Central memory CD4-positive, alpha-beta T cell (primary cell): ENCODE measurements around the gene MBD3L2.
"Not testable (repeated sequence)": the region's sequence is repeated elsewhere in the genome, so short reads cannot be mapped to it uniquely, and the experiment has no call there.

Experiments
- DNase-seq: peaks from one replicate; pipeline ENCODE4 v3.0.0; 2022
- total RNA-seq, 3 experiments: gene quantifications; one replicate each; lab custom pipeline; 2026; lab: John Stamatoyannopoulos, UW

MBD3L2 gene
- 0 reads per million in 3 experiments for total RNA-seq

DNA sequence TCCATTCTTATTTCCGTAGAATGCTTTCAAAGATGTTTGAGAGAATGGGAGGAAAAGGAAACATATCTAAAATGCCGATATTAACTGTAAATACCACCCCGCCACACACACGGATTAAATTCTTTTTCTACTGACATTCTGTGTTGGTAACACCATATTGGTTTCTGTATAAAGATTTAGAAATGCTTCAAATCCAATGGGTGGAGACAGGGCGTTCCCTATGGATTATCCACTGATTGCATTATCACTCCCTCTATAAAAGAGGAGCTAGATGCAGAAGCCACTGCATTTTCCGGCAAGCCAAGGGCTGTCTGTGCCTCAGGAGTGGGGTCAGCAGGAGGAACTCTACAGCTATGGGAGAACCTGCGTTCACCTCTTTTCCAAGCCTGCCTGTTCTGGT, at the start of gene MBD3L2:
TSS of gene MBD3L2 (plus strand) at position 301 of the 400 bp plus-strand sequence. CDS start at position 354, 53 bp downstream.
- not testable (repeated sequence) for DNase-seq

GRCh38 chr19:6999933-7000332, 49.2 kb upstream of the MBD3L2 start:
- DNase-seq, result no peak

DNA sequence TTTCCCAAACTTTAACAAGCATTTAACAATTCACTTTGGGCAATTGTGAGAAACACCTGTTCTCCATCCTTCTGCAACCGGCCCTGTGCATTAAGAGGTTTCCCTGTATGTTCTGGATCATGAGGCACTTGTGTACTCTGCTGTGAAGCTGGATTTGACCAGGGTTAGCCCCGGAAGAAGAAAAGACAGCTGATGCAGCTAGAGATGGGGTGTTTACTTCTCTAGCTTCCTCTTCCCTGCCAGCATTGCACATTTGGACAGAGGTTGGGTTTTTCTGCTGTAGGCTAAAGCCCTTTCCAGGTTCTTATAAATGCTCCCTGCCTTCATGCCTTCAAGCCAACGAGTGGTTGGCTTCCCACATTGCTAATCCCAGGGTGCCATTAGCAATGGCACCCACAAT, 48.8 kb upstream of the MBD3L2 start:
- DNase-seq, result no peak

GRCh38 chr19:7000816-7001215, 48.3 kb upstream of the MBD3L2 start:
- DNase-seq, result no peak

GRCh38 chr19:7004313-7004931, 44.7 kb upstream of the MBD3L2 start:
- DNase-seq, result peak; percentile 18

DNA sequence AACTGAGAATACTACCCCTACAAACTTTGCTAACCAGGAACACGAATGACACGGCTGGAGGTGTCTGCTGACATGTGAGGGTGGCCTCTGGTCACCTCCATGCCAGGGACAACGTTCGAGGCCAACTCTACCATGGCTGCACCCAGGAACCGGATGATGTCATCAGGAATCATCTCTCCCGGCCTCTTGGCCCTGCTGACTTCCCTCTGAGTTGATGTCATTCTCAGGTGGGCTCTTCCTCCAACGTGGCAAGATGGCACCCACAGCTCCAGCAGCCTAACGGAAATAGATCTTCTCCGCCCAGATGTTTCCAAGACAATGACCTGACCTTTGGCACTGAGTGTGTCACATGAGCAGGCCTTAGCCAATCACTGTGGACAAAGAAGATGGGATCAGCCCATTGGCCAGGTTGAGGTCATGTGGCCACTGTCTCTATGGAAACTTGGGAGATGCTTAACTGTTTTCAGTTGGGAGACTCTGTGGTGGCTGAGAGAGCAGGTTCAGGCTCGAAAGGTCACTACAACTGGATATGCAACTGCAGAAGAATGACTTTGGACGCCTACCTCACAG, 42.9 kb upstream of the MBD3L2 start:
- no peak for DNase-seq

GRCh38 chr19:7007859-7008258, 41.3 kb upstream of the MBD3L2 start:
- no peak for DNase-seq

DNA sequence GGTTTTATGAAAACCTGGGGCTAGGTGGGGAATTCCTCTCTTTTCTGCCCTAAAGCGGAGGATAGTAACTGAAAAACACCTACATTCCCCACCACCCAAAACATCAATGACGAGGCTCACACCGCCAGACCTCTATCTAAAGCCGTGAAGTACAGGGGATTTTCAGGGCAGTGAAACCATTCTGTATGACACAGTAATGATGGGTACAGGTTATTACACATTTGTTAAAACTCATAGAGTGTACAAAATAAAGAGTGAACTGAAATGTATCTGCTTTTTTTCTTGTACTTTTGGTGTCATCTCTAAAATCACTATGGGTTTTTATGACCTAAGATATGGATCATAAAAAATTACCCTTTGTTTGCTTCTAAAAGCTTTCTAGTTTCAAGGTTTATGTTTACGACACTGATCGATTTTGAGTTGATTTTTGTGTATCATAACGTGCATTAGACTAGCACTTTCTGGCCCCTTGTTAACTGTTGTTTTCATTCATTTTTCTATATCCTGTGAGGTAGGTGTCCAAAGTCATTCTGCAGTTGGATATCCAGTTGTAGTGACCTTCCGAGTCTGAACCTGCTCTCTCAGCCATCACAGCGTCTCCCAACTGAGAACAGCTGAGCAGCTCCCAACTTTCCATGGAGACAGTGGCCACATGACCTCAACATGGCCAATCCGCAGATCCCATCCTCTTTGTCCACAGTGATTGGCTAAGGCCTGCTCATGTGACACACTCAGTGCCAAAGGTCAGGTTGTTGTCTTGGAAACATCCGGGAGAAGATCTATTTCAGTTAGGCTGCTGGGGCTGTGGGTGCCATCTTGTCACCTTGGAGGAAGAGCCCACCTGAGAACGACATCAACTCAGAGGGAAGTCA, 38.2 kb upstream of the MBD3L2 start:
- DNase-seq, result no peak

DNA sequence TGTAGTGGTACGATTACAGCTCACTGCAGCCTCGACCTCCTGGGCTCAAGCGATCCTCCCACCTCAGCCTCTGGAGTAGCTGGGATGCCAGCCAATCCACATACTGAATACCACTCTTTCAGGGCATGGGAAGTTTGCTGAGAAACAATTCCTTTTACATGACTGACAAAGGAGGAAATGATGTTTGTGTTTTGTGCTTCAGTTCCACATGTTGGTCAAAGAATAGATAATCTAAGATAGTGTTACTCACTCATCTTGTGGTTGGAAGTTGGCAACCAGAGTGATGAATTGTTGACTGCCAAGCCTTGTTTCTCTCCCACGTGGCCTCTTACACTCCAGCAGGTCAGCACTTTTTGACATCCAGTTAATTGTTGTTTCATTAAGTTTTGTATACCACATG, 35.4 kb upstream of the MBD3L2 start:
- DNase-seq, result no peak

DNA sequence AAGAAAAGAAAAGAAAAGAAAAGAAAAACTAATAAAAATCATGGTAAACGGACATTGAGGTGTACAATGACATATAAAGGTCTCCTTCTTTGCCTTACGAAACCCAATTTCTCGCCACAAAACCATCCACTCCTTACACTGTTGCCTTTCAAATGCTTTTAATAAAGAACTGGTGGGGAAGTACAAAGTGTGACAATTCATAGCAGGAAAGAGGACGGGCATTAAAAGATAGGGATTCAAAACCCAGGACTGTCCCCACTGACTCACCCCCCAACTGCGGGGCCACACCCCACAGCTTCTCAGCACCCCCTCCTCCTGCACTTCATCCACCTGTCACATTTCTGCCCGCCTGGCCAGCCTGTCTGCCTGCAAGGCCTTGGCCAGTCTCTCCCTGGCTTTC, 30.3 kb upstream of the MBD3L2 start:
- no peak for DNase-seq

DNA sequence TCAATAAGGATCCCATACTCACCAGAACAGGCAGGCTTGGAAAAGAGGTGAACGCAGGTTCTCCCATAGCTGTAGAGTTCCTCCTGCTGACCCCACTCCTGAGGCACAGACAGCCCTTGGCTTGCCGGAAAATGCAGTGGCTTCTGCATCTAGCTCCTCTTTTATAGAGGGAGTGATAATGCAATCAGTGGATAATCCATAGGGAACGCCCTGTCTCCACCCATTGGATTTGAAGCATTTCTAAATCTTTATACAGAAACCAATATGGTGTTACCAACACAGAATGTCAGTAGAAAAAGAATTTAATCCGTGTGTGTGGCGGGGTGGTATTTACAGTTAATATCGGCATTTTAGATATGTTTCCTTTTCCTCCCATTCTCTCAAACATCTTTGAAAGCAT, 27.8 kb upstream of the MBD3L2 start, which contains the start of gene MBD3L2B:
TSS of gene MBD3L2B (minus strand) at position 101 of the 400 bp plus-strand sequence. CDS start at position 67, 34 bp downstream.
- not testable (repeated sequence) for DNase-seq

DNA sequence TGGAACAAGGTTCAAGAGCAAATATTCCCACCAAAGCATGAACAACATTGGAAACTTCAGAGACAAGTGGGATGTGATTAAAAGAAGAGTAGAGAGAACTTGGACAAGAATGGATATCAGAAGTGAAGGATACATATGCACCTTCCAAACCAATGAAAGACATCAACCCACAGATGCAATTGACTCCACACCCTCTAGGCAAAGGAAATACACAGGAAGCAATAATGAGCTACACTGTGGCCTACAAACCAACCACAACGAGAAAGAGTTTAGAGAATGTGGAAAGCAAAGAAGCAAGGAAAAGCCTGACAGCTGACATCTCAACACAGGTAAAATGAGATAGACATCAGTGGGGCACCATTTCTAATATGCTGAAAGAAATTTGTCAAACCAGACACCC, 20.3 kb upstream of the MBD3L2 start:
- not testable (repeated sequence) for DNase-seq

- DNase-seq, result not testable (repeated sequence)
These were observed 18.8 kb upstream of the MBD3L2 start, which contains the start of gene MBD3L5 for GRCh38 chr19:7030278-7030677. Gene MBD3L5 (plus strand): TSS chr19:7030578. CDS start chr19:7030612, 34 bp downstream.

DNA sequence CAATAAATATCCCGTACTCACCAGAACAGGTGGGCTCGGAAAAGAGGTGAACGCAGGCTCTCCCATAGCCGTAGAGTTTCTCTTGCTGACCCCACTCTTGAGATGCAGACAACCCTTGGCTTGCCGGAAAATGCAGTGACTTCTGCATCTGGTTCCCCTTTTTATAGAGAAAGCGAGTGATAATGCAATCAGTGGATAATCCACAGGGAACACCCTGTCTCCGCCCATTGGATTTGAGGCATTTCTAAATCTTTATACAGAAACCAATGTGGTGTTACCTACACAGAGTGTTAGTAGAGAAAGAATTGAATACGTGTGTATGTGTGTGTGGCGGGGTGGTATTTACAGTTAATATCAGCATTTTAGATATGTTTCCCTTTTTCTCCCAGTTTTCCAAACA, 9.0 kb upstream of the MBD3L2 start, which contains the start of gene MBD3L4:
TSS of gene MBD3L4 (minus strand) at position 101 of the 400 bp plus-strand sequence. CDS start at position 66, 35 bp downstream.
- not testable (repeated sequence) for DNase-seq

DNA sequence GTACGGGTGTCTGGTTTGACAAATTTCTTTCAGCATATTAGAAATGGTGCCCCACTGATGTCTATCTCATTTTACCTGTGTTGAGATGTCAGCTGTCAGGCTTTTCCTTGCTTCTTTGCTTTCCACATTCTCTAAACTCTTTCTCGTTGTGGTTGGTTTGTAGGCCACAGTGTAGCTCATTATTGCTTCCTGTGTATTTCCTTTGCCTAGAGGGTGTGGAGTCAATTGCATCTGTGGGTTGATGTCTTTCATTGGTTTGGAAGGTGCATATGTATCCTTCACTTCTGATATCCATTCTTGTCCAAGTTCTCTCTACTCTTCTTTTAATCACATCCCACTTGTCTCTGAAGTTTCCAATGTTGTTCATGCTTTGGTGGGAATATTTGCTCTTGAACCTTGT, 7.6 kb upstream of the MBD3L2 start:
- DNase-seq, result not testable (repeated sequence)

GRCh38 chr19:7051421-7051820, 2.3 kb downstream of the MBD3L2 start:
- DNase-seq, result not testable (repeated sequence)

DNA sequence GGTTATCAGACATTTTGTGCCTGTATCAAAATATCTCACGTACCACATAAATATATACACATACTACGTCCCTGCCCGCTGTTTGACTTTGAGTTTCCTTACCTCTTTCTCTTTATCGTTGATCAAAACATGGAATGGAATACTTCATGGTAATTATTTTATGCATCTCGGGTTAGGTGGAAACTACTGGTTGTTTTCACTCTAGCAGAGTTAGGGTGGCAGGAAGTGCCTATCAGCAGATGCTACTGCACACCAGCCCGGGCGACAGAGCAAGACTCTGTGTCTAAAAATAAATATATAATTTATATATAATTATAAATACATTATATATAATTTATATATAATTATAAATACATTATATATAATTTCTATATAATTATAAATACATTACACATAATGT, 3.8 kb downstream of the MBD3L2 start:
- not testable (repeated sequence) for DNase-seq

GRCh38 chr19:7054635-7055368, 5.7 kb downstream of the MBD3L2 start:
- DNase-seq, result not testable (repeated sequence)

- not testable (repeated sequence) for DNase-seq
These were observed 6.6 kb downstream of the MBD3L2 start for GRCh38 chr19:7055679-7056078.

GRCh38 chr19:7056371-7056770, 7.2 kb downstream of the MBD3L2 start:
- DNase-seq, result not testable (repeated sequence)

- not testable (repeated sequence) for DNase-seq
These were observed 9.5 kb downstream of the MBD3L2 start, which contains the start of gene MBD3L3 for GRCh38 chr19:7058576-7058975. Gene MBD3L3 (minus strand): TSS chr19:7058676. CDS start chr19:7058605, 71 bp downstream.

DNA sequence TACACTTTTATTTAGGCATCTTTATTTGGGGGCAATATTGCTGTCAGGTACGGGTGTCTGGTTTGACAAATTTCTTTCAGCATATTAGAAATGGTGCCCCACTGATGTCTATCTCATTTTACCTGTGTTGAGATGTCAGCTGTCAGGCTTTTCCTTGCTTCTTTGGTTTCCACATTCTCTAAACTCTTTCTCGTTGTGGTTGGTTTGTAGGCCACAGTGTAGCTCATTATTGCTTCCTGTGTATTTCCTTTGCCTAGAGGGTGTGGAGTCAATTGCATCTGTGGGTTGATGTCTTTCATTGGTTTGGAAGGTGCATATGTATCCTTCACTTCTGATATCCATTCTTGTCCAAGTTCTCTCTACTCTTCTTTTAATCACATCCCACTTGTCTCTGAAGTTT, 10.9 kb downstream of the MBD3L2 start:
- peak; percentile 37 for DNase-seq
